Ishikawa (cell line): Measurements from ENCODE around the gene CNBP.

Experiments used
- CEBPB ChIP-seq: IDR thresholded peaks from 2 replicates; pipeline ENCODE4 v1.6.1; 2012
- CREB1 ChIP-seq: IDR thresholded peaks from 2 replicates; pipeline ENCODE4 v1.6.1; 2012; ENCODE audit warnings: low read depth
- EGR1 ChIP-seq: IDR thresholded peaks from 2 replicates; pipeline ENCODE4 v1.6.1; 2012
- EP300 ChIP-seq: IDR thresholded peaks from 2 replicates; pipeline ENCODE4 v1.6.1; 2012; ENCODE audit warnings: borderline replicate concordance
- FOXM1 ChIP-seq: IDR thresholded peaks from 2 replicates; pipeline ENCODE4 v1.6.1; 2012; ENCODE audit warnings: low read depth, borderline replicate concordance
- MAX ChIP-seq: IDR thresholded peaks from 2 replicates; pipeline ENCODE4 v1.6.1; 2012
- NFIC ChIP-seq: IDR thresholded peaks from 2 replicates; pipeline ENCODE4 v1.6.1; 2012
- RAD21 ChIP-seq: IDR thresholded peaks from 2 replicates; pipeline ENCODE4 v1.6.1; 2012; ENCODE audit warnings: low read depth
- TAF1 ChIP-seq: IDR thresholded peaks from 2 replicates; pipeline ENCODE4 v1.6.1; 2012; ENCODE audit warnings: low read depth, mild to moderate bottlenecking
- TCF12 ChIP-seq: IDR thresholded peaks from 2 replicates; pipeline ENCODE4 v1.6.1; 2012; ENCODE audit warnings: low read depth
- TEAD4 ChIP-seq: IDR thresholded peaks from 2 replicates; pipeline ENCODE4 v1.6.1; 2012
- YY1 ChIP-seq: IDR thresholded peaks from 2 replicates; pipeline ENCODE4 v1.6.1; 2012; ENCODE audit warnings: low read depth
- ZBTB7A ChIP-seq: IDR thresholded peaks from 2 replicates; pipeline ENCODE4 v1.6.1; 2012; ENCODE audit warnings: low read depth
- TF ChIP-seq, protein P1 (sequence below): IDR thresholded peaks from 2 replicates; pipeline ENCODE4 v1.6.1; 2012; ENCODE audit warnings: low read depth, mild to moderate bottlenecking
- TF ChIP-seq, protein P2 (sequence below): IDR thresholded peaks from 2 replicates; pipeline ENCODE4 v1.6.1; 2012

CNBP gene

DNA sequence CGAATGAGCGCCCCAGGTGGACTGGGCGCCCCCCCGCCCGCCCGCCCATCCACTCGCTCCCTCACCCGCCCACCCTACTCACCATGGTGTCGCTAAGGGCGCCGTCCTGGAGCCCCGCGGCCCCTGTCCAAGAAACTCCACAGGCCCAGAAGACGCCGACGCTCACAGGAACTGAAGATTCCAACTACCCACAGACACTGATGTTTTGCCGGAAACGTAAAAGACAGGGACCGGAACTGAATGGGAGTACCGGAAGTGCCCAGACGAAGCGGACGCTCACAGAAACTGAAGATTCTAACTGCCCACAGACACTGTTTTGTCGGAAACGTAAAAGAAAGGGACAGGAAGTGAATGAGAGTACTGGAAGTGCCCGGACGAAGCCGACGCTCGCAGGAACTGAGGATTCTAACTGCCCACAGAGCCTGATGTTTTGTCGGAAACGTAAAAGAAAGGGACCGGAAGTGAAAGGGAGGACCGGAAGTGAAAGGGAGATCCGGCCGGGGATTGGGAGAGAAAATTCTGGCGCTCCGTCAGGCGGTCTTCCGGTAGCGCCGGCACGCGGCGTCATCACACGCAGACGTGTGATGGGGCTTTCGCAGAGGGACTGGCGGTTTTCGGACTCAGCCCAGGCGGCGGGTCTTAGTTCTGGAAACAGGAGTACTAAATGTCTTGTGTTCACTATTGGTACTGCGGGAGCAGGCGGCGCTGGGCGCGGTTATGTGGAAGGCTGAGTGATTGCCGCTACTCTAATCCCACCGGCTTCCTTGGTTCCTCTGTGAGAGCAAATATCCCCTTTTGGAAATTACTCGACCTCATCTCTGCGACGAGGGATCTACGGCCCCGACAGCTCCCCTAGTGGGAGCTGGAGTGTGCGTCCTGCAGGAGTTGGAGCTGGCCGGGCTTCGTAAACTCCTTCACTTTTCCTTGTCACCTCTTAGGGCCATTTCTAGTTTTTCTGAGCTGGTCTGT is 22.5 kb downstream of the CNBP start, which contains the start of gene ISY1:
TSS of gene ISY1 (minus strand) at position 173 of the 969 bp plus-strand sequence. CDS start at position 85, 88 bp downstream.
- TF ChIP-seq EGR1 (peak; percentile 50; the same call in 1 of the 2 replicates), CEBPB (no peak), MAX (peak; percentile 89), TAF1 (peak; percentile 89), YY1 (peak; percentile 56), EP300 (peak; percentile 41; the same call in 1 of the 2 replicates), TCF12 (peak; percentile 74; the same call in 1 of the 2 replicates), NFIC (peak; percentile 40), CREB1 (peak; percentile 93), ZBTB7A (no peak), TEAD4 (peak; percentile 42; the same call in 1 of the 2 replicates), RAD21 (peak; percentile 26; the same call in 1 of the 2 replicates), FOXM1 (peak; percentile 78)
- TF ChIP-seq, protein P1, sequence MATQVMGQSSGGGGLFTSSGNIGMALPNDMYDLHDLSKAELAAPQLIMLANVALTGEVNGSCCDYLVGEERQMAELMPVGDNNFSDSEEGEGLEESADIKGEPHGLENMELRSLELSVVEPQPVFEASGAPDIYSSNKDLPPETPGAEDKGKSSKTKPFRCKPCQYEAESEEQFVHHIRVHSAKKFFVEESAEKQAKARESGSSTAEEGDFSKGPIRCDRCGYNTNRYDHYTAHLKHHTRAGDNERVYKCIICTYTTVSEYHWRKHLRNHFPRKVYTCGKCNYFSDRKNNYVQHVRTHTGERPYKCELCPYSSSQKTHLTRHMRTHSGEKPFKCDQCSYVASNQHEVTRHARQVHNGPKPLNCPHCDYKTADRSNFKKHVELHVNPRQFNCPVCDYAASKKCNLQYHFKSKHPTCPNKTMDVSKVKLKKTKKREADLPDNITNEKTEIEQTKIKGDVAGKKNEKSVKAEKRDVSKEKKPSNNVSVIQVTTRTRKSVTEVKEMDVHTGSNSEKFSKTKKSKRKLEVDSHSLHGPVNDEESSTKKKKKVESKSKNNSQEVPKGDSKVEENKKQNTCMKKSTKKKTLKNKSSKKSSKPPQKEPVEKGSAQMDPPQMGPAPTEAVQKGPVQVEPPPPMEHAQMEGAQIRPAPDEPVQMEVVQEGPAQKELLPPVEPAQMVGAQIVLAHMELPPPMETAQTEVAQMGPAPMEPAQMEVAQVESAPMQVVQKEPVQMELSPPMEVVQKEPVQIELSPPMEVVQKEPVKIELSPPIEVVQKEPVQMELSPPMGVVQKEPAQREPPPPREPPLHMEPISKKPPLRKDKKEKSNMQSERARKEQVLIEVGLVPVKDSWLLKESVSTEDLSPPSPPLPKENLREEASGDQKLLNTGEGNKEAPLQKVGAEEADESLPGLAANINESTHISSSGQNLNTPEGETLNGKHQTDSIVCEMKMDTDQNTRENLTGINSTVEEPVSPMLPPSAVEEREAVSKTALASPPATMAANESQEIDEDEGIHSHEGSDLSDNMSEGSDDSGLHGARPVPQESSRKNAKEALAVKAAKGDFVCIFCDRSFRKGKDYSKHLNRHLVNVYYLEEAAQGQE = no peak
- TF ChIP-seq, protein P2, sequence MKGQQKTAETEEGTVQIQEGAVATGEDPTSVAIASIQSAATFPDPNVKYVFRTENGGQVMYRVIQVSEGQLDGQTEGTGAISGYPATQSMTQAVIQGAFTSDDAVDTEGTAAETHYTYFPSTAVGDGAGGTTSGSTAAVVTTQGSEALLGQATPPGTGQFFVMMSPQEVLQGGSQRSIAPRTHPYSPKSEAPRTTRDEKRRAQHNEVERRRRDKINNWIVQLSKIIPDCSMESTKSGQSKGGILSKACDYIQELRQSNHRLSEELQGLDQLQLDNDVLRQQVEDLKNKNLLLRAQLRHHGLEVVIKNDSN = peak; percentile 39; the same call in 1 of the 2 replicates

GRCh38 chr3:129144786-129145185 is 38.9 kb downstream of the CNBP start:
- no peak for TF ChIP-seq ZBTB7A
- TF ChIP-seq CREB1 = no peak
- TF ChIP-seq, protein P1 = no peak
- no peak for TF ChIP-seq FOXM1
- no peak for TF ChIP-seq EGR1
- no peak for TF ChIP-seq TCF12

DNA sequence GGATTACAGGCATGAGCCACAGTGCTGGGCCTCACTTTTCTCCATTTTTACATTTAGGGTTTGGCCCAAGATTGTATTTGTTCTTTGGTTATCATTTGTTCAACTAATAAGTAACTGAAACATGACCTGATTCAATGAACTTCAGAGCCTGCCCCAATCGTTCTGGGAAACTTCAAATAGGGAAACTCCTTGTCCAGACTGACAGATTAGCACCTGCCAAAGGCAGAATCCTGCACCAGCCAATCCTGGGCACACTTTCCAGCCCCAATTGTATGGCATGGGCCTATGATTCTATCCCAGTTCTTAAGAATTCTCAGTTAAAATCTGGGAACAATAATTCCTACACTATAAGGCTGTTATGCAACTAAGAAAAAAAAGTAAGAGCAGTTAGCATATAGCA is 43.8 kb downstream of the CNBP start:
- TF ChIP-seq TEAD4 (no peak), ZBTB7A (no peak), CREB1 (no peak), EGR1 (no peak), MAX (no peak), TAF1 (no peak), FOXM1 (no peak), NFIC (no peak), TCF12 (no peak), YY1 (no peak), EP300 (no peak), CEBPB (no peak), RAD21 (no peak)
- TF ChIP-seq, protein P2 = no peak
- TF ChIP-seq, protein P1 = no peak
